Tibial nerve (tissue), 3 donors: ENCODE measurements around the gene TRIL.

Source experiments
- POLR2A ChIP-seq, 2 donors: fragments of 450-650 bp; IDR thresholded peaks; one replicate each; pipeline ENCODE4 v1.6.1; 2017; ENCODE audit warnings: antibody characterized with exemption in 2 of 2, mild to moderate bottlenecking in 2 of 2, moderate library complexity in 2 of 2
- TF ChIP-seq, protein P1 (sequence below), 5 experiments: fragments of 200-600 bp in 3 of 5; fragments of 450-650 bp in 2 of 5; sonication (generic) in 3 of 5; IDR thresholded peaks; one replicate each; pipeline ENCODE4 v1.5.1; 2016 to 2019; ENCODE audit warnings: antibody characterized with exemption in 5 of 5, mild to moderate bottlenecking in 3 of 5, moderate library complexity in 2 of 5

DNA sequence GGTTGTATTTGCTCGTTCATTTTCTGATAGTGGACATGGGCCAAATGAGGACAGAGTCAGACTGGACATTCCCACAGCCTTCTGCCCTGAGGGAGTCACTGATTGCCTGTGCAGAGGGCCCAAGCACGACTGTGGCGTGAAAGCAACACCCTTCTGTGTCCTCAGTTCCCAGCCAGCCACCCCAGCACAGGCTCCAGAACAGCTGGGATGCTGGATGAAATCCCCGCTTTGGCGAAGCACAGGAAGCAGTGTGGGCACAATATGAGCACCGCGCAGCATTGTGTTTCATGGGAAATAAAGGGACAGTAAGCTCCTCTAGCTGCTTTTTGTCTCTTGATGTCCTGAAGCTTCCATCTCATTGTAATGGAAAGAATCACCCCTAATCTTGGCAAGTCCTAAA is 20.5 kb downstream of the TRIL start:
- TF ChIP-seq, protein P1, sequence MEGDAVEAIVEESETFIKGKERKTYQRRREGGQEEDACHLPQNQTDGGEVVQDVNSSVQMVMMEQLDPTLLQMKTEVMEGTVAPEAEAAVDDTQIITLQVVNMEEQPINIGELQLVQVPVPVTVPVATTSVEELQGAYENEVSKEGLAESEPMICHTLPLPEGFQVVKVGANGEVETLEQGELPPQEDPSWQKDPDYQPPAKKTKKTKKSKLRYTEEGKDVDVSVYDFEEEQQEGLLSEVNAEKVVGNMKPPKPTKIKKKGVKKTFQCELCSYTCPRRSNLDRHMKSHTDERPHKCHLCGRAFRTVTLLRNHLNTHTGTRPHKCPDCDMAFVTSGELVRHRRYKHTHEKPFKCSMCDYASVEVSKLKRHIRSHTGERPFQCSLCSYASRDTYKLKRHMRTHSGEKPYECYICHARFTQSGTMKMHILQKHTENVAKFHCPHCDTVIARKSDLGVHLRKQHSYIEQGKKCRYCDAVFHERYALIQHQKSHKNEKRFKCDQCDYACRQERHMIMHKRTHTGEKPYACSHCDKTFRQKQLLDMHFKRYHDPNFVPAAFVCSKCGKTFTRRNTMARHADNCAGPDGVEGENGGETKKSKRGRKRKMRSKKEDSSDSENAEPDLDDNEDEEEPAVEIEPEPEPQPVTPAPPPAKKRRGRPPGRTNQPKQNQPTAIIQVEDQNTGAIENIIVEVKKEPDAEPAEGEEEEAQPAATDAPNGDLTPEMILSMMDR (IDR thresholded peaks at IDR 0.05), result no peak
- TF ChIP-seq POLR2A (IDR thresholded peaks at IDR 0.05), result no peak
